SH-SY5Y (cell line): ENCODE measurements around the gene RERE.

Source experiments
- GATA2 ChIP-seq: IDR thresholded peaks from 2 replicates; pipeline ENCODE4 v1.6.1; 2011; ENCODE audit warnings: mild to moderate bottlenecking, low read depth, low read length
- GATA3 ChIP-seq: IDR thresholded peaks from 2 replicates; pipeline ENCODE4 v1.6.1; 2011; ENCODE audit warnings: low read depth, mild to moderate bottlenecking, low read length, moderate library complexity

RERE gene

GRCh38 chr1:8598060-8598724 lies 219.2 kb downstream of the RERE start:
- TF ChIP-seq GATA3 (no peak), GATA2 (no peak)

- TF ChIP-seq GATA2 (peak; percentile 16; the same call in 1 of the 2 replicates), GATA3 (no peak)
Measured at GRCh38 chr1:8597455-8597854, 220.0 kb downstream of the RERE start.

- no peak for TF ChIP-seq GATA2
- no peak for TF ChIP-seq GATA3
Measured at GRCh38 chr1:8595941-8596340, 221.5 kb downstream of the RERE start.

GRCh38 chr1:8595332-8595731 lies 222.1 kb downstream of the RERE start:
- no peak for TF ChIP-seq GATA3
- TF ChIP-seq GATA2: no peak

GRCh38 chr1:8591569-8591968 lies 225.9 kb downstream of the RERE start:
- TF ChIP-seq GATA3 (no peak), GATA2 (no peak)

GRCh38 chr1:8590721-8591351 lies 226.6 kb downstream of the RERE start:
- no peak for TF ChIP-seq GATA3
- no peak for TF ChIP-seq GATA2

GRCh38 chr1:8589571-8589970 lies 227.9 kb downstream of the RERE start:
- TF ChIP-seq GATA3 (no peak), GATA2 (no peak)

GRCh38 chr1:8587784-8588183 lies 229.7 kb downstream of the RERE start:
- TF ChIP-seq GATA3 (no peak), GATA2 (no peak)

GRCh38 chr1:8586438-8586837 lies 231.0 kb downstream of the RERE start:
- TF ChIP-seq GATA2 (no peak), GATA3 (no peak)

- TF ChIP-seq GATA2 (no peak), GATA3 (no peak)
Measured at GRCh38 chr1:8584316-8584715, 233.1 kb downstream of the RERE start.

- TF ChIP-seq GATA3 (no peak), GATA2 (no peak)
Measured at GRCh38 chr1:8583031-8583430, 234.4 kb downstream of the RERE start.

GRCh38 chr1:8580566-8580965 lies 236.9 kb downstream of the RERE start:
- TF ChIP-seq GATA2 (no peak), GATA3 (no peak)

GRCh38 chr1:8578936-8579335 lies 238.5 kb downstream of the RERE start:
- no peak for TF ChIP-seq GATA3
- TF ChIP-seq GATA2: no peak

- no peak for TF ChIP-seq GATA2
- no peak for TF ChIP-seq GATA3
Measured at GRCh38 chr1:8578132-8578877, 239.1 kb downstream of the RERE start.

- TF ChIP-seq GATA3: no peak
- TF ChIP-seq GATA2: no peak
Measured at GRCh38 chr1:8574985-8575384, 242.5 kb downstream of the RERE start.
